IPS-11a (cell line): ENCODE results near the gene SLU7.
"Not testable (repeated sequence)": the region's sequence is repeated elsewhere in the genome, so short reads cannot be mapped to it uniquely, and the experiment has no call there.

Source experiments
- H3K4me3 ChIP-seq: one replicate; pipeline ENCODE4 v1.5.1; 2013; ENCODE audit warnings: low read depth, low read length, control low read depth

The SLU7 gene

DNA sequence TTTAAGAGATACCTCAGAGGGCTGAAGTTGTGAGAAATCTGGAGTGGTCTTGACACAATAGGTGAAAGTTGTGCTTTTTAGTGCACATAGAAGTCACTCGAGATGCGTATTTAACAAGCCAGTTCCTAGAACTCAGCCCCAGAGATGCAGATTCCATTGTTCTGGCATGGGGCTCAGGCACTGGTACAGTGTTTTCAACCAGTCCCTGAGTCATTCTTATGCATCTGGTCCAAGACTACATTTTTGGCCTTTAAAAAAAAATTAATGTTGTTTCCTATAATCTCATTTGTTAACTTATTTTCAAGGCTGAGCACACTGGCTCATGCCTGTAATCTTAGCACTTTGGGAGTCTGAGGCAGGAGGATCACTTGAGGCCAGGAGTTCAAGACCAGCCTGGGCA lies 32.4 kb upstream of the SLU7 start:
- no peak overlapping the region for H3K4me3 ChIP-seq

DNA sequence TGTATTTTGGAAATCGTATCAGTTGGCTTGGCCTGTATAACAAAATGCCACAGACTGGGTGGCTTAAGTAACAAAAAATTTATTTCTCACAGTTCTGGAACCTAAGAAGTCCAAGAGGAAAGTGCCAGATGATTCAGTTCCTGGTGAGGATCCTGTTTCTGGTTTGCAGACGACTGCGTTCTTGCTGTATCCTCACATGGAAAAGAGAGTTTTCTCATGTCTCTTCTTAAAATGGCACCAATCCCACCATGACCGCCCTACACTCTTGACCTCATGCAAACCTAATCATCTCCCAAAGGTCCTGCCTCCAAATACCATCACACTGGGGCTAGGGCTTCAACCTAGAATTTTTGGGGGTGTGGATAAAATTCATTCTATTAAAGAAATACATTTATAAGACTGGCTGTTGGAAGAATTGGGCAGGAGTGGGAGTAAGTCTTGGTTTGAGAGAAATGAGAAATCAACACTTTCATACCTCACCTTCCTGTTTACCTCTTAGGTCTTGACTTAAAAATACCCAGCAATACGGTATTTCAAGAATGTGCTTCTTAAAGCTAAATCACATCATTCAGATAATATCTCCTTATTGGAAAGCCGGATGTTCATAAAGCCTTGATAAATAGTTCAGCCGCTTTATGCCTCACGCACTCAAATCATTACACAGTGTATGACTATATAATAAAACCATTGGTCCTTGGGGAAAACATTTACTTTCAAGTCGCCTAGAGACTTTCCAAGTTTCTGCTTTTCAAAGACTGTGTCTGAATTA lies 31.5 kb upstream of the SLU7 start:
- no peak overlapping the region for H3K4me3 ChIP-seq

DNA sequence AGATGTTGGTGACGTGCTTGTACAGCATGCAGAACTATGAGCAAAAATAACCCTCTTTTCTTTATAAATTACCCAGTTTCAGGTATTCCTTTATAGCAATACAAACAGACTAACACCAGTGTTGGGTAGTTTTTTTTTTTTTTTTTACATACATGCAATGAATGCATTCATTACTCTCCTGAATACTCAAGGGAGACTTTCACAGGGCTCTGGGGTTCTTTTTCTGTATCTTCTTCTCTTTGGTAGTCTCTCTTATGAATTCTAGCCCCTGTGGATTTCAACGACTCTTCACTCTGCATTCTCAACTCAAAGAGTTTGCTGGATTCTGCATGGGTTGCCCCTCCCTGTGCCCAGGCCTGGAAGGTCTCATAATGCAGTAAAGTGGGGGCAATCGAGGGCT lies 30.6 kb upstream of the SLU7 start:
- no peak overlapping the region for H3K4me3 ChIP-seq

DNA sequence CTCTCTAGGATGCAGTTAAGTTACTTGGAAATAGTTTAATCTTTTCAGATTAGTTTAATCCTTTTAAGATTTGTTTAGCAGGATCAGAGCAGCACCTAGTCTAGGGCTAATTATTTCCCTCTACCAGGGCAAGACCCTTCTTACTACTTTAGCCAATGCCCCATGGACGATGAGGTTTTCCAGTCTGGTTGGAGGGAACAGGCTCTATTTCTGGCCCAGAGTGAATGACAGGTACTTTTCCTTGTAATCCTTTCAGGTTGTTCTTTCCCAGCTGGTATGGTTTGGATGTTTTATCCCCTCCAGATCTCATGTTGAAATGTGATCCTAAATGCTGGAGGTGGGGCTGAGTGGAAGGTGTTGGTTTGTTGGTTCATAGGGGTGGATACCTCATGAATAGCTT lies 30.0 kb upstream of the SLU7 start:
- H3K4me3 ChIP-seq: no peak overlapping the region

DNA sequence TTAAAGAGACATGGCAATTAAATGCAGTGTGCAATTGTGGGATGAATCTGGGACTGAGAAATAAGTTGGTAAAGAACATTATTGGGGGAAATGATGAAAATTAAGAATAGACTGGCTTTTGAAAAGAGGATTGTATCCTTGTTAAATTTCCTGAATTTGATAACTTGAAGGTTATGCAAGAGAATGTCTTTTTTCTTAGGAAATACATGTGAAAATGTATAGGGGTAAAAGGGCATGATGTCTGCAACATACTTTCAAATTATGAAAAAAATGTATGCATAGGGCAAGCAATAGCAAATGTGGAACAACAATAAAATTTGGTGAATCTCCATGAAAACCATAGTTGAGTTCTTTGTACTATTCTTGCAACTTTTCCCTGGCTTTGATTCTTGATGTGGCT lies 26.9 kb upstream of the SLU7 start:
- no peak overlapping the region for H3K4me3 ChIP-seq

DNA sequence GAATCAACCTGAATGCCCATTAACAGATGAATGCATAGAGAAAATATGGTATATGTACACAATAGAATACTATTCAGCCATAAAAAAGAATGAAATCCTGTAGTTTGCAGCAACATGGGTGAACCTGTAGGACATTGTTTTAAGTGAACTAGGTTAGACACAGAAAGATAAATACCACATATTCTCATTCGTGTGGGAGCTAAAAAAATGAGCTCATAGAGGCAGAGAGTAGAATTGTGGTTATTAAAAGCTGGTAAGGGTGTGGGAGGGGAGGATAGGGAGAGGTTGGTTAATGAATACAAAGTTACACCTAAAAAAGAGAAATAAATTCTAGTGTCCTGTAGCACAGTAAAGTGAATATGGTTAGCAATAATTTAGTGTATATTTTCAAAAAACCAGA lies 26.3 kb upstream of the SLU7 start:
- H3K4me3 ChIP-seq: no peak overlapping the region

DNA sequence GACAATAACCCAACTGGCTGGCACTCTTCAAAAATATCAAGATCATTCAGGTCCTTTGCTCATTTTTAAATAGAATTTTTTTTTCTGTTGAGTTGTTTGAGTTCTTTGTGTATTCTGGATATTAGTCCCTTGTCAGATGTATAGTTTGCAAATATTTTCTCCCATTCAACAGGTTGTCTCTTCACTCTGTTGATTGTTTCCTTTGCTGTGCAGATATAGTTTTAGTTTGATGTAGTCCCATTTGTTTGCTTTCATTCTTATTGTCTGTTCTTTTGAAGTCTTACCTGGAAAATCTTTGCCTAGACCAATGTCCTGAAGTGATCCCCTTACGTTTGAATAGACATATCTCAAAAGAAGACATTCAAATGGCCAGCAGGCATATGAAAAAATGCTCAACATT lies 25.5 kb upstream of the SLU7 start:
- H3K4me3 ChIP-seq: no peak overlapping the region

DNA sequence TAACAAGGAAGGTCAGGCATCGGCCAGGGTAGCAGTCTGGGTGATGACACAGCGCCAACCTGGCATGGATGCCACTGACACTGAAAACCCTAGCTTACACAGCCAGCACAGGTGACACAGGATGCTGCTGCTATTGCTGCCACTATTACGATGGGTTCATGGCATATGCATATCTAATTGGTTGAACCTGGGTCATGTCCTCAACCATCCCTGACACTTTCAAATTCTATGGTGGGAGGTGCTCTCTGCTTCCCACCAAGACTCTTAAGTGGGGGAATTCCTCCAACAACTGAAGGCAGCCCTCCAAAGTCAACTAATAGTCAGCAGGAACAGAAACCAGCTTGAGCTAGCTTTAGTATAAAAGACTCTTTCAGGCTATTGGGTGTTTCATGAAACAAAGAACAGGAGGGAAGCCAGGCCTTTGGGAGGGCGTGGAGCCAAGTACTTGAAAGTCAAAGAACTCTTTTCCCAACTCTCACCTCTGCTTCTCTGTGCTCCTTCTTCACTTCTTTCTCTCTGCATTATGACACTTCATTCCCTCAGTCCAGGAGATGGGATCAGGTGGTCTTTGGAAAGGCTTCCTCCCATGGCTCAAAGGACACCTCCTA lies 24.0 kb upstream of the SLU7 start:
- no peak overlapping the region for H3K4me3 ChIP-seq

DNA sequence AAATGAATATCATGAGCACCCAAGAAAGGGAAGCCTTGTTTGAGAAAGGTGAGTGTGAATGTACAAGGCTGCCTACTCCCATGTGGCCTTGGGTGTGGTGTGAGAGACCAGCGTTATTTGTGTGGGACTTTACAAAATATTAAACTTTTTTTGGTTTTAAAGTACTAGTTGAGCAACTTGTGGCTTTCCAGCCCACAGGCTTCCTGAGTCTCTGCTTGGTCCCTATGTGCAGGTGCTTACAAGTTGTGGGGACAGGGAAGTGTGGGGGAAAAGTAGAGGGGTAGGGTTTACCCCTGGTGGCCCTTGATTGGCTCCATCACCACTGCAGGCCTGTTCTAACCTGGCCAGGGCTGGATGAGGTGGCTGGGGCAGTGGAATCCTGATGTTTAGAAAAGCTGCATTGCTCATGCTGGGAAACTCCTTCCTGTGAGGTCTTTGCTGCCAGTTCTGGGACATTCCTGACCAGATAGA lies 22.5 kb upstream of the SLU7 start:
- H3K4me3 ChIP-seq: no peak overlapping the region

DNA sequence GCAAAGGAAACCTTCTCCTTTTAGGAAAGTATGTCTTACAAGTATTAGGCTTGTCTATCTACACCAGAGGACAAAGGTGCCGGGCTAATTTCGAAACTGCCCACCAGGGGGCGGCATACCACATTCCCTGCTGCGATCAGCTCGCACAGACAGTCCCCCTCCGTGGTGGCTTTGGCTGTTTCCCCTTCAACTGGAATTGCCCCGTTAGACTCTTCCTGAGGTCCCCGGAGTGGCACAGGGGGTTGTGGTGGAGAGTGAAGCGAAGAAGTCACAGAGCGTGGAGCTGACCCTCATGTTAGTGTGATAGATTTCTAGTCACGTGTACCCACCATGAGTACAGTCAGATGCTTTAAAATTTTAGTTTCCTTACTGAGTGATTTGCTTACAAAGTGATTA lies 20.3 kb upstream of the SLU7 start:
- H3K4me3 ChIP-seq: peak overlapping the region; percentile 28

DNA sequence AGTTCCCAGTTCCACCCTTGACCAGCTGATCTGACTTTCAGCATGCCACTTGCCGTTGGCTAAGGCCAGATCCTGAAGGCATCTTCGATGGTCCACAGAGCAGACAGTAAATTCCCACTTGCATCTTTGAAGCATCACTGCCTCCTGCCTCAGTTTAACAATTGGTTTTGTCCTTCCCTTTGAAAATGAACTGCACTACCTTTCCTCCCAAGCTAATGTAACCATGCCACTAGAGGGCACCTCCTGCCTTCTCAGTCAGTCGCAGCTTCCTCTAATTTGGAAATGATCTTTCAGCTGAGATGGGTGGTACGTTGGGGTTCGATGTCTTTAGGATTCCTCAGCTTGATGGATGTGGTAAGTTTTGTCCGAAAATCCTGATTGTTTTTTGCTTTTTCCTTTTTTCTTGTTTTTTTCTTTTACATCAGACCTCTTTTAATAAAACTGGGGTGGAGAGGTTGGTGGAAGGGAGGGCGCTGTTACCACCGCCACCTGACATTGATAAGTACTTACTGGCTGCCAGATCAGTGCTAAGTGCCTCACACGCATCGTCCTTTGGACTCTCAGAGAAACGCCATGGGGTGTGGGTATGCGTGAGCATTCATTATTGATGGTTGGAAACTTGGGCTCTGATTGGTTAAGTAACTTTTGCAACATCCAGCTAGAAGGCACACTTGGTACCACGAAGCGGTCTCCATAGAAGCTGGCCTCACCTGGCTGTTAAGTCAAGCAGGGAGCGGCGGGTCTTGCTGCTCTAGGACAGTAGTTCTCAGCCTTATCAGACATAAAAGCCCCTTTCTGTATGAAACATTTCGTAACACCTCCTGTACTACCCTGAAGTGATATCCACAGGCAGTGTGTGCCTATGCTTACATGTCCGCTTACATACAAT lies 19.7 kb upstream of the SLU7 start:
- H3K4me3 ChIP-seq: peak overlapping the region; percentile 28

DNA sequence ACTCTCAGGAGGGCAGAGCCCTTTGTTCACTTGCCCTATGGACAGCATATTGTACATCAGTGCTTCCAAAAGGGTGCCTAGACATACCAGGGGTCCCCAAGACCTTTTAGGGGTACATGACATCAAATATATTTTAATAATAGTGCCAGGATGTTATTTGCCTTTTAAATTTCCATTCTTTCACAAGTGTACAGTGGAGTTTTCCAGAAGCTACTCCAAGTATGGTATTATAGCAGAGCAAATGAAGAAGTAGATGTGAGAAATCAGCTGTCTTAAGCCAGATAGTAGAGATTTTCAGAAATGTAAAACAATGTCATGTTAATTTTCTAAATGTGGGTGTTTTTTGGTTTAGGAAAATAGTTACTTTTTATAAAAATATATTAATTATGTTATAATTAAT lies 18.4 kb upstream of the SLU7 start:
- H3K4me3 ChIP-seq: no peak overlapping the region

DNA sequence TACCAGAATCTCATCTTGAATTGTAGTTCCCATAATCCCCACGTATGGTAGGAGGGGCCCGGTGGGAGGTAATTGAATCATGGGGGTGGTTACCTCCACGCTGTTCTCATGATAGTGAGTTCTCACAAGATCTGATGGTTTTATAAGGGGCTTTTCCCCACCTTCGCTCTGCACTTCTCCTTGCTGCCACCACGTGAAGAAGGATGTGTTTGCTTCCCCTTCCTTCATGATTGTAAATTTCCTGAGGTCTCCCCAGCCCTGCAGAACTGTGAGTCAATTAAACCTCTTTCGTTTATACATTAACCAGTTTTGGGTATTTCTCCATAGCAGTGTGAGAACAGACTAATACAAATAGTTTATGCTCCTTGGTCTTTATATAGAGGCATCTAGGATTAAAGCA lies 17.8 kb upstream of the SLU7 start:
- H3K4me3 ChIP-seq: not testable (repeated sequence)

DNA sequence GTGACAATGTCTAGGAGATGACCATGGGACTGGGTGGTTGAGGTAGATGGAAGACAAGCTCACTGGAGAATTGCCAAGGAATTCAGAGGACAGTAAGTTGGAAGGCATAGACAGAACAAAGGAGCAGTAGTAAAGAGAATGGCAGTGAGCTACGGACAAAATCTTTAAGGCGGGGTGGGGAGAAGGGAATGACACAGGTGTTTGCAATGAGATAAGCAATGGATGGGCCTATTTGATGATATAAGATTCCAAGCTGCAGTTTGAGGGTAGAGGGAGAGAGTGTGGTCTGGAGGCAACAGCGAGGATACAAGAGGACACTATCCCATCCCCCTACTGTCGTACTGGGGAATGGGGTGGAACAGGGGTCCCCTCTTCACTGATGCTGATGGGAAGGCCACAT lies 17.1 kb upstream of the SLU7 start:
- no peak overlapping the region for H3K4me3 ChIP-seq

DNA sequence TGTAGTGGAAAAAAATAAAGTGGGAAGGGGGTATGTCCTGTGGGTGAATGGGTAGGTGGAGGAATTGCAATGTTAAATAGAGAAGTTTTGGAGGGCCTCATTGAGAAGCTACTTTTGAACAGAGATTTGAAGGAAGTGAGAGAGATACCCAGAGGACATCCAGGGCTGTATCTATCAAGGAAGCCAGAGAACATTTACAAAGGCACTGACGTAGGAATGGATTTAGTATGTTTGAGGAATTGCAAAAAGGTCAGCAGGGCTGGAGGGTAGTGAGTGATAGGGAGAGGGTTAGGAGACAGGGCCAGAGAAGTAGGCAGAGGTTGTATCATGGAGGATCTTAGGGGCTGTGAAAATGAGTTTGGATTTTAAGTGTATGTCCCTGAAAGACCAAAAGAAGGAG lies 16.7 kb upstream of the SLU7 start:
- no peak overlapping the region for H3K4me3 ChIP-seq

DNA sequence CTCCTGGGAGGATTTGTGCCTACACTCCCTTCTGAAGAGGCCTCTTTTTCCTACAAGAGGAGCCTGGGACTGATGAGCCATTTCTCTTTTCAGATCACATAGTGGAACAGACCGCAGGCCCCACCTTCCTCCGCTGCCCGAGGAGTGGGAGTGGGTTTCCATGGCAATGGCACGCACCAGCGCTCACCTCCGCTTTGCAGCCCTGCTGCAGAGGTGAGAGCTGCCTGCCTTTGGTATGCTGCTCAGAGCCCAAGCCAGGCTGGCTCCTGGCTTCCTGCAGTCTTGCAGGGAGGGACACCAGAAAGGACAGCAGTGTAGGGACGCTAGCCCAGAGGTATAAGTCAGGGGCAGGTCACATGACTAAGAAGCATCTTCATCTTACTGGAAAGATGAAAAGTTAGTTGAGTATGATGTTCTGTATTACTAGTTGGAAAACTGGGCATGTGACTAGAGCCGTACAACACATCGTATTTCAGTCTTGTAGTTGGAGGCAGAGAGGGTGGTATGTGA lies 15.2 kb upstream of the SLU7 start:
- no peak overlapping the region for H3K4me3 ChIP-seq

DNA sequence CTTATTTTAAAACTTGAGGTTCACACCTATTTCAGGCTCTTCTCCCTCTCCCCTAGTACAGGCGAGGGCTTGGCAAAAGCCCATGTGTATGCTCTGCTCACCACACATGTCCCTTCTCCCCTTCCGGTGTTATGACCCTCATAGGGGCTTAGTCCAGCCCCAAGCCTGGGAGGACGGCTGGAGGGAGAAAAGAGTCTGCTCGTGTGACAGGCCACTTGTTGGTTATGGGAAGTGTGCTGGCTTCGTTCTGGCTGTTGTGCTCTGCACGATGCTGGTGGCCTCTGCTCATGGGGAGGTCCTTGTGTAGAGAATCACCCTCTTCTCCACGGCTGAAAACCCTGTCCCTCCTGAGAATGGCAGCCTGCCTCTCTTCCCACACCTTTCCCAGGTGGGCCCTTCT lies 13.9 kb upstream of the SLU7 start:
- no peak overlapping the region for H3K4me3 ChIP-seq

DNA sequence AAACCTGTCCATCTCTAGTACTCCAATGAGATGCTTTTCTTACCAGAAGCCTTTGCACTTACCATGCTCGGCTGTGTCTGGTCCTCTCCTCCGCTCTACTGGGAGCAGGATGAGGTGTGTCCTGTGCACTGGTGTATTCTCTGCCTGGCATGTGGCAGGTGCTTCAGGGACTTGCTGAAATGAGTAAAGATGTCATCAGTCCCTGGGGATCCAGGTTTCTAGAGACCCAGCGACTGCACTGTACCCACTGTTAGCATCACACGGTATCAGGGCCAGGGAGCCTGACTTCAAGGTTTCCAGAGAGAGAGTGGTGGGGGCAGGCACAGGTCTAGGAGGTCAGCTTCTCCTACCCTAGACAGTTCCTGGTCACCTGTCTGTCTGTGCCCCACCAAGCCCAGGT lies 13.3 kb upstream of the SLU7 start:
- H3K4me3 ChIP-seq: no peak overlapping the region

DNA sequence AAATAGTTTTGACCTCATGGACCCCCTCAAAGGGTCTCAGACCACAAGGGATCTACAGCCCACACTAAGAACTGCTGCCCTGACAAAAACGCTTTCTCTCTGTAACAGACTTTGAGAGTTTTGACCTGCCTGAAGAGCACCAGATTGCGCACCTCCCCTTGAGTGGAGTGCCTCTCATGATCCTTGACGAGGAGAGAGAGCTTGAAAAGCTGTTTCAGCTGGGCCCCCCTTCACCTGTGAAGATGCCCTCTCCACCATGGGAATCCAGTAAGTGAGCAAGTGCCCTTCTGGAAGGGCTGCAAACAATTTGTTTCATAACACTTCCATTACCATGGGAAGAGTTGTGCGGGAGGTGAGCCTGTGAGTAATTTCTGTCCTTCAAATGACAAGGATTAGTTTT lies 8.7 kb upstream of the SLU7 start:
- H3K4me3 ChIP-seq: no peak overlapping the region

DNA sequence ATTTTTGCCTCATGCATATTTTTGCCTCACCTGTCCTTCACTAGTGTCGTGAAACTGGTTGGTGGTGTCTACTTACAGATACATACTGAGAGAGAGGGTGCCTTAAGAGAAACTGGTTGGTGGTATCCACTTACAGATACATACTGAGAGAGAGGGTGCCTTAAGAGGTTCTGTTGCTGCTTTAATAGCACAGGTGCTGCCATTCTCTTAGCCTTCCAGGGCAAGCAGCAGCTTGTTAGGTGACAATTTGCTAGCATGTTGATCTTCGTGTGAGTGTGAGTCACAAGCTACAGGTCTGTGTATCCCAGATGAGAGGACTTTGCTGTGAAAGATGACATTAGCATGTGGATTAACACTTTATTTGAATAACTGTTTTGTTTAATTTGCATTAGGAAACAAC lies 4.2 kb upstream of the SLU7 start:
- H3K4me3 ChIP-seq: no peak overlapping the region

DNA sequence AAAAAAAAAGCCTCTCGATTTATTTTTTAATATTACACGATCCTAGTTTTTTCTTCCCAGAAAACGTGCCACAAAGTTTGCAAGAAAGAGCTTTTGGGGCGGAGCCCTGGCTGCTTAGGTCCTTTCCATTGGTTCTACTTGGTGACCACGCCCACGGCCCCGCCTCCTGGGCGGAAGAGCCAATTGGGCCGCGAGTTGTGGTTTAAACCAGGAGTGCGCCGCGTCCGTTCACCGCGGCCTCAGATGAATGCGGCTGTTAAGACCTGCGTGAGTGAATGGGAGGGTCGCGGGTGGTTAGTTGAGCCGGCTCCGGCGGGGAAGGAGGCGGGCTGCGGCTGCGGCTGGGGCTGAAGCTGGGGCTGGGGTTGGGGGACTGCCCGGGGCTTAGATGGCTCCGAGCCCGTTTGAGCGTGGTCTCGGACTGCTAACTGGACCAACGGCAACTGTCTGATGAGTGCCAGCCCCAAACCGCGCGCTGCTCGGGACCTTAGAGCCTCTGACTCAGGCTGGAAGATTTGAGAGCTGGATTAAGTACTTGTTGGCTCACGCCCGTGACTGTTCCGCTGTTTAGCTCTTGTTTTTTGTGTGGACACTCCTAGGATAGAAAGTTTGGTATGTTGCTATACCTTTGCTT lies 2.9 kb upstream of the SLU7 start, which contains the start of gene PTTG1:
Gene PTTG1, plus strand, starts transcription at position 231 of the 634 bp plus-strand sequence. CDS start 458 bp downstream, outside the sequence.
- peak within 1 kb of the TSS; percentile 84 for H3K4me3 ChIP-seq
